ENCODE results near the gene TNS3. TPM values are rescaled to one million over a fixed set of nuclear protein-coding genes. Genes with fewer than 3 reads are reported as not detected.

Gene TNS3
- total and polyA plus RNA-seq, 2 donors (not counting 1 experiment from before 2014, with no cell fraction given) = 11.4 to 77.5 TPM

GRCh38 chr7:47549397-47549796 lies 32.5 kb downstream of the TNS3 start:
- H3K79me2 ChIP-seq (ENCODE audit: control insufficient read depth, insufficient read depth, low read length) = peaks cover 27% of the 10 kb centered on the region
- H3K27me3 ChIP-seq (replicated peaks in 1 of 4; ENCODE audit: control extremely low read depth in 1 of 4, control insufficient read depth in 3 of 4, insufficient read depth in 4 of 4, low read length in 3 of 4) = no peaks in the 10 kb centered on the region
- no peak overlapping the region for H2AFZ ChIP-seq (ENCODE audit: insufficient read depth, low read depth, low read length, poor library complexity, severe bottlenecking)
- H3K9ac ChIP-seq (ENCODE audit: low read length) = no peak overlapping the region
- no peak overlapping the region for H3K27ac Mint-ChIP-seq
- ChIA-PET POLR2A (no interaction called here), CTCF (interaction anchor here (1.0 kb wide), 1 partner anchor 98 kb away, joined by 3 read pairs; no protein-coding TSS in a partner anchor)
- H3K36me3 ChIP-seq (replicated peaks in 1 of 2; ENCODE audit: control extremely low read depth in 1 of 2, control insufficient read depth in 1 of 2, extremely low read depth in 1 of 2, insufficient read depth in 2 of 2, low read length in 1 of 2) = no peaks in the 10 kb centered on the region
- 86% methylated on average over 4 of the region's 6 CpGs for WGBS (ENCODE audit: insufficient coverage)
- H3K9me3 Mint-ChIP-seq (ENCODE audit: insufficient read depth) = no peaks in the 10 kb centered on the region
- H3K27ac ChIP-seq (ENCODE audit: low read length in 2 of 2) = no peak overlapping the region
- peaks cover 46% of the 10 kb centered on the region for H3K4me1 Mint-ChIP-seq
- intact Hi-C loops (cut with micrococcal nuclease) = no loop called here
- H4K20me1 ChIP-seq (ENCODE audit: control insufficient read depth, insufficient read depth, low read length, poor library complexity, severe bottlenecking) = no peaks in the 10 kb centered on the region
- H3K9me3 ChIP-seq (ENCODE audit: control extremely low read depth in 1 of 3, control insufficient read depth in 2 of 3, insufficient read depth in 1 of 3, low read length in 2 of 3) = peaks cover 0 to 3% (median 2%) of the 10 kb centered on the region in 3 donors
- ATAC-seq (ENCODE audit: low read depth) (no peak), DNase-seq (no peak)
- TF ChIP-seq CTCF (IDR thresholded peaks at IDR 0.05) = no peak
- TF ChIP-seq EZH2 (IDR thresholded peaks at IDR 0.05; ENCODE audit: borderline replicate concordance, insufficient read depth, low read depth, low read length, poor library complexity, severe bottlenecking) = no peak
- no peak overlapping the region for H3K4me2 ChIP-seq (replicated peaks; ENCODE audit: low read depth, low read length, poor library complexity, severe bottlenecking)
- no peak overlapping the region for H3K4me3 Mint-ChIP-seq
- peaks cover 13 to 33% of the 10 kb centered on the region in 2 donors for H3K4me1 ChIP-seq (ENCODE audit: control insufficient read depth in 2 of 2, insufficient read depth in 2 of 2, low read length in 2 of 2)
- H3K27me3 Mint-ChIP-seq = no peaks in the 10 kb centered on the region
- H3K4me3 ChIP-seq (ENCODE audit: control extremely low read depth in 1 of 5, extremely low read depth in 1 of 5, insufficient read depth in 1 of 5, low read depth in 2 of 5, low read length in 4 of 5) = no peak overlapping the region

- WGBS (ENCODE audit: insufficient coverage) = 88% methylated on average over 8 of the region's 8 CpGs
- Histone ChIP-seq H3K4me2 (replicated peaks; ENCODE audit: low read depth, low read length, poor library complexity, severe bottlenecking) (no peak overlapping the region), H3K9ac (ENCODE audit: low read length) (no peak overlapping the region), H3K79me2 (ENCODE audit: control insufficient read depth, insufficient read depth, low read length) (peaks cover 30% of the 10 kb centered on the region), H3K36me3 (replicated peaks in 1 of 2; ENCODE audit: control extremely low read depth in 1 of 2, control insufficient read depth in 1 of 2, extremely low read depth in 1 of 2, insufficient read depth in 2 of 2, low read length in 1 of 2) (no peaks in the 10 kb centered on the region), H3K27me3 (replicated peaks in 1 of 4; ENCODE audit: control extremely low read depth in 1 of 4, control insufficient read depth in 3 of 4, insufficient read depth in 4 of 4, low read length in 3 of 4) (no peaks in the 10 kb centered on the region), H3K4me1 (ENCODE audit: control insufficient read depth in 2 of 2, insufficient read depth in 2 of 2, low read length in 2 of 2) (peaks cover 22 to 41% of the 10 kb centered on the region in 2 donors), H3K4me3 (ENCODE audit: control extremely low read depth in 1 of 5, extremely low read depth in 1 of 5, insufficient read depth in 1 of 5, low read depth in 2 of 5, low read length in 4 of 5) (no peak overlapping the region), H3K27ac (ENCODE audit: low read length in 2 of 2) (no peak overlapping the region), H2AFZ (ENCODE audit: insufficient read depth, low read depth, low read length, poor library complexity, severe bottlenecking) (no peak overlapping the region), H4K20me1 (ENCODE audit: control insufficient read depth, insufficient read depth, low read length, poor library complexity, severe bottlenecking) (no peaks in the 10 kb centered on the region), H3K9me3 (ENCODE audit: control extremely low read depth in 1 of 3, control insufficient read depth in 2 of 3, insufficient read depth in 1 of 3, low read length in 2 of 3) (peaks cover 0 to 2% (median 0%) of the 10 kb centered on the region in 3 donors)
- no peaks in the 10 kb centered on the region for H3K27me3 Mint-ChIP-seq
- no peak overlapping the region for H3K4me3 Mint-ChIP-seq
- TF ChIP-seq EZH2 (IDR thresholded peaks at IDR 0.05; ENCODE audit: borderline replicate concordance, insufficient read depth, low read depth, low read length, poor library complexity, severe bottlenecking) = no peak
- no peak for TF ChIP-seq CTCF (IDR thresholded peaks at IDR 0.05)
- H3K27ac Mint-ChIP-seq = no peak overlapping the region
- H3K4me1 Mint-ChIP-seq = peaks cover 54% of the 10 kb centered on the region
- DNase-seq (no peak), ATAC-seq (ENCODE audit: low read depth) (no peak)
- H3K9me3 Mint-ChIP-seq (ENCODE audit: insufficient read depth) = no peaks in the 10 kb centered on the region
- CTCF ChIA-PET = interaction anchor here (1.0 kb wide), 1 partner anchor 97 kb away, joined by 3 read pairs; no protein-coding TSS in a partner anchor
- POLR2A ChIA-PET = no interaction called here
- intact Hi-C loops (cut with micrococcal nuclease) = no loop called here
These were observed 33.4 kb downstream of the TNS3 start for GRCh38 chr7:47548546-47548945.

All from B cell (primary cell).